CD4-positive, alpha-beta T cell (primary cell): Measurements from ENCODE around the gene SLC1A4. TPM values are rescaled to one million over a fixed set of nuclear protein-coding genes. Genes with fewer than 3 reads are reported as not detected.

Experiments
- ATAC-seq: fragments of 200-7000 bp; cut with Tn5 transposase; one replicate; pipeline ENCODE4 v1.10.0; 2022; ENCODE audit warnings: mild to moderate bottlenecking; ENCODE audit not compliant: poor library complexity
- CTCF ChIA-PET: fragments of 350-600 bp; sonication (Branson Sonifier 250); formaldehyde crosslinking; loops from one replicate; lab custom pipeline; 2021; ENCODE audit warnings: antibody characterized with exemption, inconsistent platforms; lab: Charles Lee
- POLR2A ChIA-PET: fragments of 350-600 bp; sonication (Branson Sonifier 250); formaldehyde crosslinking; loops from one replicate; lab custom pipeline; 2021; ENCODE audit warnings: antibody characterized with exemption, inconsistent platforms; lab: Charles Lee
- DNase-seq, 14 experiments: peaks; one replicate each; pipeline ENCODE4 v3.0.0-alpha.2; 2013 to 2020; ENCODE audit warnings: mixed read lengths in 2 of 14
- H3K27ac ChIP-seq, 2 donors: one replicate each; pipeline versions ENCODE4 v1.5.1 to v1.7.0; 2013; ENCODE audit warnings: low read length in 2 of 2, low read depth in 1 of 2, mild to moderate bottlenecking in 1 of 2
- H3K27me3 ChIP-seq, 2 experiments: 1 replicate in 1 of 2; 2 replicates in 1 of 2; pipeline versions ENCODE4 v1.6.1 to v1.7.0; 2013; ENCODE audit warnings: low read length in 2 of 2, control low read depth in 1 of 2, mild to moderate bottlenecking in 1 of 2, moderate library complexity in 1 of 2; ENCODE audit not compliant: insufficient read depth in 2 of 2, control insufficient read depth in 1 of 2
- H3K36me3 ChIP-seq: one replicate; pipeline ENCODE4 v1.6.1; 2013; ENCODE audit warnings: low read length, control low read depth; ENCODE audit not compliant: insufficient read depth
- H3K4me1 ChIP-seq: one replicate; pipeline ENCODE4 v1.6.1; 2013; ENCODE audit warnings: low read length, control low read depth; ENCODE audit not compliant: insufficient read depth
- H3K4me3 ChIP-seq: one replicate; pipeline ENCODE4 v1.5.1; 2013; ENCODE audit warnings: mild to moderate bottlenecking, low read length, moderate library complexity
- H3K9me3 ChIP-seq, 2 experiments: 1 replicate in 1 of 2; 2 replicates in 1 of 2; pipeline versions ENCODE4 v1.6.1 to v1.7.0; 2013; ENCODE audit warnings: low read length in 2 of 2, mild to moderate bottlenecking in 2 of 2, control low read depth in 1 of 2, moderate library complexity in 1 of 2; ENCODE audit not compliant: control insufficient read depth in 1 of 2, insufficient read depth in 1 of 2
- H3K27ac Mint-ChIP-seq: one replicate; pipeline ENCODE4 v1.8.0; 2020; ENCODE audit warnings: mixed read lengths
- H3K27me3 Mint-ChIP-seq: one replicate; pipeline ENCODE4 v1.8.0; 2021; ENCODE audit warnings: mixed read lengths
- H3K36me3 Mint-ChIP-seq: one replicate; pipeline ENCODE4 v1.8.0; 2021; ENCODE audit warnings: low read depth, mixed read lengths
- H3K4me1 Mint-ChIP-seq: one replicate; pipeline ENCODE4 v1.8.0; 2021; ENCODE audit warnings: low read depth, mixed read lengths
- H3K4me3 Mint-ChIP-seq: one replicate; pipeline ENCODE4 v1.8.0; 2020; ENCODE audit warnings: mild to moderate bottlenecking, mixed read lengths
- H3K9me3 Mint-ChIP-seq: one replicate; pipeline ENCODE4 v1.8.0; 2020; ENCODE audit warnings: mixed read lengths
- CTCF ChIP-seq: fragments of 200-600 bp; IDR thresholded peaks from one replicate; pipeline ENCODE4 v1.8.0; 2022; ENCODE audit warnings: antibody characterized with exemption, mild to moderate bottlenecking
- intact Hi-C, 2 experiments: fragments of 100-400 bp; cut with DNase I in 1 of 2; cut with micrococcal nuclease in 1 of 2; formaldehyde crosslinking; loops; one replicate each; pipeline versions ENCODE4 v1.15.1 to v1.9.0; 2023 to 2025; cut with DNase I, micrococcal nuclease
- total RNA-seq, 174 experiments: library from RNA in 2 of 174; stranded (reverse) in 2 of 174; gene quantifications; one replicate each; pipeline ENCODE4 v1.2.3 and lab custom pipeline; 2021 to 2026

SLC1A4 gene
- total RNA-seq, 2 experiments from 2014 or later = 2.4 to 2.8 TPM

- Histone ChIP-seq H3K4me1 (peaks cover 61% of the 10 kb centered on the region), H3K27ac (peak overlapping the region; percentile 45 to 66), H3K36me3 (no peaks in the 10 kb centered on the region), H3K27me3 (no peaks in the 10 kb centered on the region), H3K4me3 (peak overlapping the region; percentile 87), H3K9me3 (no peaks in the 10 kb centered on the region)
- intact Hi-C loops = loop anchor here (1.0 to 10.0 kb wide), 7 partner anchors 66 to 1213 kb away; partner anchors contain the start of genes ACTR2 (in 2 of the 2), AFTPH (in 1 of the 2), PELI1 (in 1 of the 2) and RAB1A (in 1 of the 2)
- peak overlapping the region; percentile 96 for H3K27ac Mint-ChIP-seq
- ChIA-PET POLR2A (interaction anchor here (0.5 to 4.3 kb wide), 31 partner anchors 8 to 1467 kb away, joined by 3 to 119 read pairs (median 6); partner anchors contain the start of genes ACTR2, AFTPH, MDH1 and RAB1A), CTCF (interaction anchor here (0.8 to 3.7 kb wide), 6 partner anchors 9 to 138 kb away, joined by 3 to 20 read pairs (median 4); partner anchors contain the start of gene RAB1A)
- H3K4me3 Mint-ChIP-seq = peak overlapping the region; percentile 98
- peaks cover 65% of the 10 kb centered on the region for H3K4me1 Mint-ChIP-seq
- peak; percentile 32 for ATAC-seq
- peak in 12 of 14 experiments; percentile 37 to 85 (median 62) for DNase-seq
- peaks cover 14% of the 10 kb centered on the region for H3K36me3 Mint-ChIP-seq
- TF ChIP-seq CTCF = no peak
- no peaks in the 10 kb centered on the region for H3K27me3 Mint-ChIP-seq
- H3K9me3 Mint-ChIP-seq = no peaks in the 10 kb centered on the region
Measured at GRCh38 chr2:65055422-65056214, 66.4 kb downstream of the SLC1A4 start.

- Histone ChIP-seq H3K36me3 (no peaks in the 10 kb centered on the region), H3K27me3 (no peaks in the 10 kb centered on the region), H3K4me1 (peaks cover 66% of the 10 kb centered on the region), H3K4me3 (peak within 1 kb of the TSS; percentile 87), H3K27ac (peak within 1 kb of the TSS; percentile 45 to 66), H3K9me3 (no peaks in the 10 kb centered on the region)
- Mint-ChIP-seq H3K36me3 (peaks cover 14% of the 10 kb centered on the region), H3K27ac (peak within 1 kb of the TSS; percentile 96), H3K4me1 (peaks cover 69% of the 10 kb centered on the region), H3K9me3 (no peaks in the 10 kb centered on the region), H3K27me3 (no peaks in the 10 kb centered on the region), H3K4me3 (peak within 1 kb of the TSS; percentile 98)
- TF ChIP-seq CTCF = no peak
- POLR2A ChIA-PET = interaction anchor here (0.5 to 4.3 kb wide), 32 partner anchors 9 to 1468 kb away, joined by 3 to 119 read pairs (median 6); partner anchors contain the start of genes ACTR2, AFTPH, MDH1 and RAB1A
- DNase-seq (peak; percentile 90 to 98 (median 94)), ATAC-seq (peak; percentile 89)
- intact Hi-C loops = loop anchor here (1.0 to 10.0 kb wide), 7 partner anchors 67 to 1214 kb away; partner anchors contain the start of genes ACTR2 (in 2 of the 2), AFTPH (in 1 of the 2), PELI1 (in 1 of the 2) and RAB1A (in 1 of the 2)
- CTCF ChIA-PET = interaction anchor here (0.9 to 3.7 kb wide), 4 partner anchors 8 to 131 kb away, joined by 3 to 20 read pairs (median 10); partner anchors contain the start of gene RAB1A
Measured at GRCh38 chr2:65056215-65057053, 67.2 kb downstream of the SLC1A4 start, which contains the start of gene CEP68. Gene CEP68 (plus strand): TSS chr2:65056416. CDS start chr2:65069445, 13,029 bp downstream.
